MM.1S (cell line): ENCODE results near the gene HSBP1L1.

Experiments
- EZH2 ChIP-seq: fragments of 300-600 bp; sonication (generic); optimal IDR thresholded peaks from 2 replicates; pipeline ENCODE3; 2017; ENCODE audit warnings: low read depth, mild to moderate bottlenecking, antibody characterized with exemption, low read length, mixed read lengths
- EZH2phosphoT487 ChIP-seq: fragments of 300-600 bp; sonication (generic); IDR thresholded peaks from 2 replicates; pipeline ENCODE4 v1.6.1; 2018; ENCODE audit warnings: antibody characterized with exemption, low read length
- TF ChIP-seq, protein P1 (sequence below): fragments of 300-600 bp; sonication (generic); IDR thresholded peaks from 2 replicates; pipeline ENCODE4 v1.5.1; 2016; ENCODE audit warnings: antibody characterized with exemption, low read length, mixed read lengths

DNA sequence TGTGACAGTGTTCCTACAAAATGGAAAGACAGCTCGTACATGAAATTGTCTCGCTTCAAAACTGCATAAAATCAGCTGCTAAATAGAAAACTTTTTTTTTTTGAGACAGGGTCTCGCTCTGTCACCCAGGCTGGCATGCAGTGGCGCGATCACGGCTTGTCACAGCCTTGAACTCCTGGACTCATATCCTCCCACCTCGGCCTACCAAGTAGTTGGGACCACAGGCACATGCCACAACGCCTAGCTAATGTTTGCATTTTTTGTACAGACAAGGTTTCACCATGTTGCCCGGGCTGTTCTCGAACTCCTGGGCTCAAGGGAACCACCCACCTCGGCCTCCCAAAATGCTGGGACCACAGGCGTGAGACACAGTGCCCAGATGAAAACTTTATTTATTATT, 20.7 kb downstream of the HSBP1L1 start:
- TF ChIP-seq, protein P1, sequence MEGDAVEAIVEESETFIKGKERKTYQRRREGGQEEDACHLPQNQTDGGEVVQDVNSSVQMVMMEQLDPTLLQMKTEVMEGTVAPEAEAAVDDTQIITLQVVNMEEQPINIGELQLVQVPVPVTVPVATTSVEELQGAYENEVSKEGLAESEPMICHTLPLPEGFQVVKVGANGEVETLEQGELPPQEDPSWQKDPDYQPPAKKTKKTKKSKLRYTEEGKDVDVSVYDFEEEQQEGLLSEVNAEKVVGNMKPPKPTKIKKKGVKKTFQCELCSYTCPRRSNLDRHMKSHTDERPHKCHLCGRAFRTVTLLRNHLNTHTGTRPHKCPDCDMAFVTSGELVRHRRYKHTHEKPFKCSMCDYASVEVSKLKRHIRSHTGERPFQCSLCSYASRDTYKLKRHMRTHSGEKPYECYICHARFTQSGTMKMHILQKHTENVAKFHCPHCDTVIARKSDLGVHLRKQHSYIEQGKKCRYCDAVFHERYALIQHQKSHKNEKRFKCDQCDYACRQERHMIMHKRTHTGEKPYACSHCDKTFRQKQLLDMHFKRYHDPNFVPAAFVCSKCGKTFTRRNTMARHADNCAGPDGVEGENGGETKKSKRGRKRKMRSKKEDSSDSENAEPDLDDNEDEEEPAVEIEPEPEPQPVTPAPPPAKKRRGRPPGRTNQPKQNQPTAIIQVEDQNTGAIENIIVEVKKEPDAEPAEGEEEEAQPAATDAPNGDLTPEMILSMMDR, result no peak
- TF ChIP-seq EZH2phosphoT487 (no peak), EZH2 (no peak)
